HL-60 (cell line): Measurements from ENCODE around the gene COQ10B.

Source experiments
- DNase-seq, 2 experiments: peaks; one replicate each; pipeline ENCODE4 v3.0.0-alpha.2; 2010 to 2020; ENCODE audit warnings: low read depth in 1 of 2, low spot score in 1 of 2
- H3K27ac ChIP-seq: fragments of 250-450 bp; sonication (Bioruptor Pico); replicated peaks from 2 replicates; pipeline ENCODE4 v1.5.1; 2020; ENCODE audit warnings: mild to moderate bottlenecking, moderate library complexity
- H3K27me3 ChIP-seq: fragments of 250-450 bp; sonication (Bioruptor Pico); 2 replicates; pipeline ENCODE4 v1.5.1; 2021; ENCODE audit warnings: mild to moderate bottlenecking, moderate library complexity; ENCODE audit not compliant: insufficient read depth, poor library complexity, severe bottlenecking
- H3K4me3 ChIP-seq: replicated peaks from 2 replicates; pipeline ENCODE4 v1.5.1; 2011; ENCODE audit warnings: mild to moderate bottlenecking, control low read depth, low read length; ENCODE audit not compliant: insufficient read depth
- CTCF ChIP-seq: IDR thresholded peaks from one replicate; pipeline ENCODE4 v1.5.1; 2011; ENCODE audit warnings: low read length, control low read depth, inconsistent platforms; ENCODE audit not compliant: insufficient read depth
- GABPA ChIP-seq: IDR thresholded peaks from 2 replicates; pipeline ENCODE4 v1.6.1; 2012; ENCODE audit warnings: low read depth
- POLR2AphosphoS5 ChIP-seq: IDR thresholded peaks from 2 replicates; pipeline ENCODE4 v1.6.1; 2012; ENCODE audit warnings: low read depth
- REST ChIP-seq: IDR thresholded peaks from 2 replicates; pipeline ENCODE4 v1.6.1; 2012; ENCODE audit warnings: low read depth; ENCODE audit not compliant: insufficient replicate concordance
- SPI1 ChIP-seq: IDR thresholded peaks from 2 replicates; pipeline ENCODE4 v1.6.1; 2012; ENCODE audit warnings: low read depth, mild to moderate bottlenecking, borderline replicate concordance

COQ10B gene

DNA sequence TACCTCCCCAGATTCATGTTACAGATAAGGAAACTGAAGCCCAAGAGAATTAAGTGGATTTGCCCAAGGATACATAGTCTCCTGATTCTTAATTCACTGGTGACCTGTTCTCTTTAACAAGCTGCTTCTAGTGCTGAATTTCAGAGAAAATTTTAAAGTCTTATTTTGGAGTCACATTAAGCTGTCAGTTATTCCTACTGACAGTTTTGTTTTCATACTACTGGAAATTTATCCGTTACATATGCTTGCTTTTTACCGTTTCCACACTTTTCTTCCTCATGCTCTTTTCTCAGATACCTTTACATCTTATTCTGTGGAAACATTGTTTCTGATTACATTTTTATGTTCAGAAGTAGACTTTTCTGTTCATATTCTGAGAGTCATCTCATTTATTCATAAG, 63.8 kb downstream of the COQ10B start:
- no peak for DNase-seq
- TF ChIP-seq GABPA (no peak), REST (no peak), POLR2AphosphoS5 (no peak), SPI1 (no peak), CTCF (no peak)
- H3K27me3 ChIP-seq, result no peaks in the 10 kb centered on the region
- peak overlapping the region; percentile 99 for H3K4me3 ChIP-seq
- peak overlapping the region; percentile 80; the same call in 1 of the 2 replicates for H3K27ac ChIP-seq
